Measurements from ENCODE around the gene PDXP. TPM values are rescaled to one million over a fixed set of nuclear protein-coding genes. Genes with fewer than 3 reads are reported as not detected.

Gene PDXP
- total and polyA plus RNA-seq, 2 of the 13 experiments (the other 11 are each of a cell fraction or from before 2014, with no cell fraction given), result 58.2 to 70.6 TPM

- TF ChIP-seq ZBTB2 (CRISPR knock-in tag; IDR thresholded peaks at IDR 0.05; ENCODE audit: low read depth) (peak; percentile 13; the same call in 1 of the 2 replicates), ZNF644 (CRISPR knock-in tag; IDR thresholded peaks at IDR 0.05; ENCODE audit: low read depth) (no peak), ONECUT2 (CRISPR knock-in tag; IDR thresholded peaks at IDR 0.05) (no peak), RBFOX2 (IDR thresholded peaks at IDR 0.05; ENCODE audit: low read depth, low read length) (peak; percentile 83), SOX13 (IDR thresholded peaks at IDR 0.05) (no peak), SOX13 (CRISPR knock-in tag; conservative IDR thresholded peaks at IDR 0.05 in 1 of 2, IDR thresholded peaks at IDR 0.05 in 1 of 2) (peak in 1 of 2 experiments; percentile 63; a peak in 1 of 4 replicates), ZNF414 (CRISPR knock-in tag; IDR thresholded peaks at IDR 0.05) (no peak), ZNF800 (CRISPR knock-in tag; IDR thresholded peaks at IDR 0.05) (no peak), ZNF670 (CRISPR knock-in tag; IDR thresholded peaks at IDR 0.05; ENCODE audit: borderline replicate concordance) (0 out of 2 replicates have a peak, but pooled peaks have one; percentile 63), ZNF432 (CRISPR knock-in tag; IDR thresholded peaks at IDR 0.05; ENCODE audit: borderline replicate concordance) (no peak), SMAD3 (CRISPR knock-in tag; IDR thresholded peaks at IDR 0.05) (0 out of 2 replicates have a peak, but pooled peaks have one; percentile 52), ZNF598 (CRISPR knock-in tag; IDR thresholded peaks at IDR 0.05; ENCODE audit: borderline replicate concordance) (peak; percentile 60; the same call in 1 of the 2 replicates), ZNF121 (CRISPR knock-in tag; IDR thresholded peaks at IDR 0.05) (peak; percentile 42; the same call in 1 of the 2 replicates), ETS1 (CRISPR knock-in tag; IDR thresholded peaks at IDR 0.05) (no peak), POLR2G (IDR thresholded peaks at IDR 0.05; ENCODE audit: low read depth, low read length) (peak; percentile 59), EP300 (IDR thresholded peaks at IDR 0.05; ENCODE audit: low read depth in 2 of 2, low read length in 2 of 2) (peak in 1 of 2 experiments; percentile 44; a peak in 1 of 4 replicates), EP300 (CRISPR knock-in tag; IDR thresholded peaks at IDR 0.05; ENCODE audit: borderline replicate concordance) (0 out of 2 replicates have a peak, but pooled peaks have one; percentile 28), ARHGAP35 (CRISPR knock-in tag; IDR thresholded peaks at IDR 0.05; ENCODE audit: borderline replicate concordance) (peak; percentile 92), ZNF614 (CRISPR knock-in tag; IDR thresholded peaks at IDR 0.05; ENCODE audit: borderline replicate concordance) (peak; percentile 87), ZSCAN25 (CRISPR knock-in tag; IDR thresholded peaks at IDR 0.05) (peak; percentile 98), UBTF (CRISPR knock-in tag; IDR thresholded peaks at IDR 0.05) (peak; percentile 55; the same call in 1 of the 2 replicates)
Observed at GRCh38 chr22:37659066-37659896, 758 bp downstream of the PDXP start (continued).

All from HepG2 (cell line).